Neural crest cell (in vitro differentiated cells): ENCODE data around the gene PLEKHM2. TPM values are rescaled to one million over a fixed set of nuclear protein-coding genes. Genes with fewer than 3 reads are reported as not detected.

Source experiments
- DNase-seq: peaks from one replicate; pipeline ENCODE4 v3.0.0; 2021; ENCODE audit warnings: low read depth, mixed read lengths, low spot score
- H3K27ac Mint-ChIP-seq: one replicate; pipeline ENCODE4 v1.8.0; 2021; ENCODE audit warnings: mild to moderate bottlenecking, mixed read lengths; ENCODE audit not compliant: unreplicated experiment
- H3K27me3 Mint-ChIP-seq: 2 replicates; pipeline ENCODE4 v1.8.0; 2021; ENCODE audit warnings: low read depth, mild to moderate bottlenecking, mixed read lengths
- H3K36me3 Mint-ChIP-seq: 2 replicates; pipeline ENCODE4 v1.8.0; 2021; ENCODE audit warnings: low read depth, mild to moderate bottlenecking, mixed read lengths
- H3K4me1 Mint-ChIP-seq: 2 replicates; pipeline ENCODE4 v1.8.0; 2021; ENCODE audit warnings: mixed read lengths
- H3K4me3 Mint-ChIP-seq: one replicate; pipeline ENCODE4 v1.8.0; 2021; ENCODE audit warnings: mild to moderate bottlenecking, mixed read lengths
- H3K9me3 Mint-ChIP-seq: 2 replicates; pipeline ENCODE4 v1.8.0; 2021; ENCODE audit warnings: mixed read lengths
- total RNA-seq: library from RNA; stranded (reverse); gene quantifications from 2 replicates; pipeline ENCODE4 v1.2.1, GENCODE V29; 2021
- TF ChIP-seq, protein P1 (sequence below): fragments of 200-600 bp; sonication (generic); conservative IDR thresholded peaks from 2 replicates; pipeline ENCODE4 v1.5.0; 2021; ENCODE audit warnings: antibody characterized with exemption, mild to moderate bottlenecking

Gene PLEKHM2
- total RNA-seq, 1 donor from 2014 or later = 64.5 TPM

DNA sequence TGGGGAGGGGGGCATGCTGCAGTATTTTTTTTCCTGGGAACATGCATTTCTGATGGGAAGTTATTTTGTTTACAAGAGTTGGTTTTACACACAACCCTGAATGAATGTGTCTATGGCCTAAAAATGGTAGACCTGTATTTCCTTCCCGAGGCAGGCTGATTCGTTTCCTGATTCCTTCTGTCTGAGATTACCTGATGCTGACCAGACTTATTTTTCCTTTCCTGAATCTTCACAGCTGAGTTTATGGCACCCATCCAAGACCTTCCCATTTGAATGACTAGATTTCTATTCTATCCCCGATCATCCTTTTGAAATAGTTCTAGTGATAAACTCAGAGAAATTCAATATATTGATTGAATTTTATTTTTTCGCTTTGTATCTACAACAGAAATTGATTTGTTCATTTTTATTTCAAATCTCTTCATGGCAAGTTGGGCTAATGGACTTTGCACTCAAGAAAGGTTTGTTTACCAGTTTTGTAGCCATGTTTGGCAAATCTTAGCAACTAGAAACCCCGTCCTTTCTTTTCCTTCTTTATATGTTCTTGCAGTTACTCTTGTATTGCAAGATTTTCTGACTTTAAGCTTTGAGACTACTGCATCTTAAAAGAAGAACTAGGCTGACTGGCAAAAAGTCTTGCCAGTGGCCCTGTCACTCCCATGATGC is 15.9 kb upstream of the PLEKHM2 start:
- H3K9me3 Mint-ChIP-seq = no peaks in the 10 kb centered on the region
- DNase-seq = no peak
- H3K27ac Mint-ChIP-seq = no peak overlapping the region
- H3K4me1 Mint-ChIP-seq = no peaks in the 10 kb centered on the region
- H3K36me3 Mint-ChIP-seq = no peaks in the 10 kb centered on the region
- H3K4me3 Mint-ChIP-seq = no peak overlapping the region
- TF ChIP-seq, protein P1, sequence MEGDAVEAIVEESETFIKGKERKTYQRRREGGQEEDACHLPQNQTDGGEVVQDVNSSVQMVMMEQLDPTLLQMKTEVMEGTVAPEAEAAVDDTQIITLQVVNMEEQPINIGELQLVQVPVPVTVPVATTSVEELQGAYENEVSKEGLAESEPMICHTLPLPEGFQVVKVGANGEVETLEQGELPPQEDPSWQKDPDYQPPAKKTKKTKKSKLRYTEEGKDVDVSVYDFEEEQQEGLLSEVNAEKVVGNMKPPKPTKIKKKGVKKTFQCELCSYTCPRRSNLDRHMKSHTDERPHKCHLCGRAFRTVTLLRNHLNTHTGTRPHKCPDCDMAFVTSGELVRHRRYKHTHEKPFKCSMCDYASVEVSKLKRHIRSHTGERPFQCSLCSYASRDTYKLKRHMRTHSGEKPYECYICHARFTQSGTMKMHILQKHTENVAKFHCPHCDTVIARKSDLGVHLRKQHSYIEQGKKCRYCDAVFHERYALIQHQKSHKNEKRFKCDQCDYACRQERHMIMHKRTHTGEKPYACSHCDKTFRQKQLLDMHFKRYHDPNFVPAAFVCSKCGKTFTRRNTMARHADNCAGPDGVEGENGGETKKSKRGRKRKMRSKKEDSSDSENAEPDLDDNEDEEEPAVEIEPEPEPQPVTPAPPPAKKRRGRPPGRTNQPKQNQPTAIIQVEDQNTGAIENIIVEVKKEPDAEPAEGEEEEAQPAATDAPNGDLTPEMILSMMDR = no peak
- no peaks in the 10 kb centered on the region for H3K27me3 Mint-ChIP-seq

DNA sequence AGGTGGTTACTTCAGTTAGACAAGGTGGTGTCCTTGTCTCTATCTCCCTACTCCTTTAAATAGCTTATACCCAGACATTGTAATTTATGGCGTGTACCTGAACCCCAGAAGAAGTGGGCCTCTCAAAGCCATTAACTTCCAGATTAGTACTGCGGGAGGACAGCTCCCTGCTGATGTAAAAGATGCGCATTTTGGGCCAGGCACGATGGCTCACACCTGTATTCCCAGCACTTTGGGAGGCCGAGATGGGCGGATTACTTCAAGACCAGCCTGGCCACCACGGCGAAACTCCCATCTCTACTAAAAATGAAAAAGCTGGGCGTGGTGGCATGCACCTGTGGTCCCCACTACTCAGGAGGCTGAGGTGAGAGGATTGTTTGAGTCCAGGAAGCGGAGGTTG is 15.0 kb upstream of the PLEKHM2 start:
- no peak overlapping the region for H3K27ac Mint-ChIP-seq
- H3K4me3 Mint-ChIP-seq = no peak overlapping the region
- H3K4me1 Mint-ChIP-seq = no peaks in the 10 kb centered on the region
- TF ChIP-seq, protein P1 = no peak
- H3K36me3 Mint-ChIP-seq = no peaks in the 10 kb centered on the region
- no peaks in the 10 kb centered on the region for H3K27me3 Mint-ChIP-seq
- H3K9me3 Mint-ChIP-seq = no peaks in the 10 kb centered on the region
- no peak for DNase-seq

DNA sequence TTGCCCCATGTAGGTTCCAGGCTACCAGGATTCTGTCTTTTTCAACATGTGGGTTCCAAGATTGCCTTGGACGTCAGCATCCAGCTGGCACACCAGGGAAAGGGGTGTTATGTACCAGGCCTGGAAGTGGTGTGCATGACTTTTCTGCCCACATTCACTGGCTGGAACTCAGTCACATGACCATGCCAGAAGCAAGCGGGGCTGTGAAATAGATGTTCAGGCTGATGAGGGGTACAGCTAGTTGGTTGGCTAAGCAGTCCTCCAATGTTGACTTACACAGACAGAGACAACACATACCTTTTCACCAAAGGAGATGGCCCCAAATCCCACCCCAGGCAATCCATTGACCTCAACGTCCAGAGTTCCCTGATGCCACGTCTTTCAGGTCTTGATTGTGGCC is 14.3 kb upstream of the PLEKHM2 start:
- no peak for DNase-seq
- Mint-ChIP-seq H3K9me3 (no peaks in the 10 kb centered on the region), H3K27me3 (no peaks in the 10 kb centered on the region), H3K27ac (no peak overlapping the region), H3K36me3 (no peaks in the 10 kb centered on the region), H3K4me3 (no peak overlapping the region), H3K4me1 (no peaks in the 10 kb centered on the region)
- TF ChIP-seq, protein P1 = no peak

DNA sequence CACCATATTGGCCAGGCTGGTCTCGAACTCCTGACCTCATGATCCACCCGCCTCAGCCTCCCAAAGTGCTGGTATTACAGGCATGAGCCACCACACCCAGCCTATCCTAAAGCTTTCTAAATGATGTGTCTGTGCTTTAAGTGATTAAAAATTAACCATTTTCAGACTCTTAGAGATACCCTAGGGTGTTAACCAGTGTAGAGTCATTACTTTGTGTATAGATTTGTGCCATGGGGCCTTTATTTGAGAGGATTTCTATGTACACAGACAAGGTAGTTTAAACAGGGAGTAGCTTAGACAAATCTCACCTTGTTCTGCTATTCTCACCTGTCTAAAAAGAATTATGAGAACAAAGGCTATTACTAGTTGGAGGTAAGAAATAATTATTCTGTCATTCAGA is 12.7 kb upstream of the PLEKHM2 start:
- H3K9me3 Mint-ChIP-seq = no peaks in the 10 kb centered on the region
- no peak for DNase-seq
- H3K27ac Mint-ChIP-seq = no peak overlapping the region
- H3K36me3 Mint-ChIP-seq = no peaks in the 10 kb centered on the region
- TF ChIP-seq, protein P1 = no peak
- H3K4me3 Mint-ChIP-seq = no peak overlapping the region
- no peaks in the 10 kb centered on the region for H3K27me3 Mint-ChIP-seq
- no peaks in the 10 kb centered on the region for H3K4me1 Mint-ChIP-seq

DNA sequence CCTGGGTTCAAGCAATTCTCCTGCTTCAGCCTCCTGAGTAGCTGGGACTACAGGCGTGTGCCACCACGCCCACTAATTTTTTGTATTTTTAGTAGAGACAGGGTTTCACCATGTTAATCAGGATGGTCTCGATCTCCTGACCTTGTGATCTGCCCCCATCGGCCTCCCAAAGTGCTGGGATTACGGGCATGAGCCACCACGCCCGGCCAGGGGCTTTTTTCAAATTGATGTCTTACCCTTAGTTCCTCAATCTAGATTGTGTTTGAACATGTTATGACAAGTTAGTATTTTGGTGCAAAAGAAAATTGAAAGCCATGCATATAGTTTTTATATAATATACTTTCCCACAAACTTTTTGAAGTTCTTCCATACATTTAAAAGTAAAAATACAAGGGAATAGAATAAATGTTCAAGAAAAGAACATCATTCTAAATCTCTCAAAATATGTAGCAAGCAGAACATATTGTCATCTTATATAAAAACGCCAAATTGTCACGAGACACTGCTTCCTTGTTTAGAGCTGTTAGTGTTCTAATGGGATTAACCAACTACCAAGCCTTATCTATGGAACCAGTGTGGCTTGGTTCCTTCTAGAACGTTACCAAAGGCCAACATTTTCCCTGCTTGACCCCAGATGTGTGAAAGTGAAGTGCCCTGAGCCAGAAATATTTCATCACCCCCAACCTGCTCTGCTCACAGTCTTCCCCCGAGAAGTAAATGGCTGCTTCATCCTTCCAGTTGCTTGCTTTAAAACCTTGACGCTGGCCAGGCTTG is 9.5 kb upstream of the PLEKHM2 start:
- no peak overlapping the region for H3K4me3 Mint-ChIP-seq
- H3K36me3 Mint-ChIP-seq = no peaks in the 10 kb centered on the region
- DNase-seq = no peak
- TF ChIP-seq, protein P1 = no peak
- no peaks in the 10 kb centered on the region for H3K9me3 Mint-ChIP-seq
- no peaks in the 10 kb centered on the region for H3K4me1 Mint-ChIP-seq
- no peaks in the 10 kb centered on the region for H3K27me3 Mint-ChIP-seq
- no peak overlapping the region for H3K27ac Mint-ChIP-seq
